BLaER1 (cell line): ENCODE results near the gene KIAA0232.

Source experiments
- H3K27ac ChIP-seq: shearing (Covaris generic); formaldehyde crosslinking; 2 replicates; pipeline ENCODE4 v1.8.1; 2022
- H3K27me3 ChIP-seq: shearing (Covaris generic); formaldehyde crosslinking; 2 replicates; pipeline ENCODE4 v1.8.1; 2022
- H3K36me3 ChIP-seq: shearing (Covaris generic); formaldehyde crosslinking; 2 replicates; pipeline ENCODE4 v1.8.1; 2022
- H3K4me1 ChIP-seq: shearing (Covaris generic); formaldehyde crosslinking; 2 replicates; pipeline ENCODE4 v1.8.1; 2022
- H3K4me2 ChIP-seq: shearing (Covaris generic); formaldehyde crosslinking; 2 replicates; pipeline ENCODE4 v1.8.1; 2022
- H3K4me3 ChIP-seq: shearing (Covaris generic); formaldehyde crosslinking; 2 replicates; pipeline ENCODE4 v1.8.1; 2022
- H3K9ac ChIP-seq: shearing (Covaris generic); formaldehyde crosslinking; 2 replicates; pipeline ENCODE4 v1.8.1; 2022
- H3K9me3 ChIP-seq: shearing (Covaris generic); formaldehyde crosslinking; 2 replicates; pipeline ENCODE4 v1.8.1; 2022
- H4K20me1 ChIP-seq: shearing (Covaris generic); formaldehyde crosslinking; 2 replicates; pipeline ENCODE4 v1.8.1; 2022
- Cebpa-rat ChIP-seq: shearing (Covaris generic); IDR thresholded peaks from 2 replicates; pipeline ENCODE4 v1.8.1; 2022

KIAA0232 gene

DNA sequence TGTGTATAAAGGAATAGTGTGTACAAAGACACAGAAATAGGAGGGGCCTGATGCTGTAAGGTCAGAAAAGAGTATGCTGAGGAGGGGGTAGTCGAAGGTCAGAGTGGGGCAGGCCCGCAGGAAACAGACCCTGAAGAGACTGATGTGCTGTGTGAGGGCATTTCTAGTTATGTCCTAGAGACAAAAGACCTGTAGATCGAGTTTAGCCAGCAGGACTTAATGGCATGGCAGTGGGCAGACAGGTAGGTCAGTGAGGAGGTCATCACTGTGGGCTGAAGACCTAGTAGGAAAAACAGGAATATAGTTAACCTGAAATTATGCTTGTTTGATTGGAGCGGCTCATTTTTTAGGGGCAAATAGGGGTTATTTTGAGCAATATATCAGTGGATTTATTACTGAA, 57.1 kb downstream of the KIAA0232 start:
- H3K9ac ChIP-seq, result no peak overlapping the region
- no peak overlapping the region for H3K27ac ChIP-seq
- peaks cover 45% of the 10 kb centered on the region for H4K20me1 ChIP-seq
- H3K27me3 ChIP-seq, result no peaks in the 10 kb centered on the region
- H3K9me3 ChIP-seq, result peaks cover 22% of the 10 kb centered on the region
- no peaks in the 10 kb centered on the region for H3K4me1 ChIP-seq
- H3K4me3 ChIP-seq, result no peak overlapping the region
- no peak overlapping the region for H3K4me2 ChIP-seq
- no peak for TF ChIP-seq Cebpa-rat
- peaks cover 62% of the 10 kb centered on the region for H3K36me3 ChIP-seq

- Histone ChIP-seq H3K27me3 (no peaks in the 10 kb centered on the region), H3K9me3 (peaks cover 14% of the 10 kb centered on the region), H3K4me2 (no peak overlapping the region), H4K20me1 (peaks cover 52% of the 10 kb centered on the region), H3K4me3 (no peak overlapping the region), H3K4me1 (no peaks in the 10 kb centered on the region), H3K9ac (no peak overlapping the region), H3K27ac (no peak overlapping the region), H3K36me3 (peaks cover 62% of the 10 kb centered on the region)
- no peak for TF ChIP-seq Cebpa-rat
Measured at GRCh38 chr4:6840062-6840976, 57.8 kb downstream of the KIAA0232 start.

DNA sequence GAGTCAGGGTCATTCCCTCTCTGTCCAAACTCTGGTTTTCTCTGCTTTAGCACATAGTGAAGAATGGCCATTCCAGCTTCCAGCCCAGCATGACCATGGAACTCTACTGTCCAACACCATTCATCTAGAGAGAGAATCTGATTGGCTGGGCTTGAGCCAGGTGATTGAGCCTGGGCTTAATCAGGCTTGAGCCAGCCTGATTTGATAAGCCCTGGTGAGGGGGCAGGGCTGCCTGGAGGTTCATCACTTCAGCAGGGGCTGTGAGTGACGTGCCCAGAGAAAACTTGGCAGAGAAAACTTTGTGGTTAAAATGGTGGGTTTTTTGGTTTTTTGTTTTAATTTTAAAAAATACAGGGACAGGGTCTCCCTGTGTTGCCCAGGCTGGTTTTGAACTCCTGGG, 62.5 kb downstream of the KIAA0232 start:
- Histone ChIP-seq H3K9ac (no peak overlapping the region), H3K4me2 (no peak overlapping the region), H3K4me1 (peaks cover 9% of the 10 kb centered on the region), H3K27me3 (no peaks in the 10 kb centered on the region), H3K27ac (no peak overlapping the region), H3K36me3 (peaks cover 83% of the 10 kb centered on the region), H4K20me1 (peaks cover 62% of the 10 kb centered on the region), H3K9me3 (peaks cover 14% of the 10 kb centered on the region; the same call in 1 of the 2 replicates), H3K4me3 (no peak overlapping the region)
- TF ChIP-seq Cebpa-rat, result no peak

DNA sequence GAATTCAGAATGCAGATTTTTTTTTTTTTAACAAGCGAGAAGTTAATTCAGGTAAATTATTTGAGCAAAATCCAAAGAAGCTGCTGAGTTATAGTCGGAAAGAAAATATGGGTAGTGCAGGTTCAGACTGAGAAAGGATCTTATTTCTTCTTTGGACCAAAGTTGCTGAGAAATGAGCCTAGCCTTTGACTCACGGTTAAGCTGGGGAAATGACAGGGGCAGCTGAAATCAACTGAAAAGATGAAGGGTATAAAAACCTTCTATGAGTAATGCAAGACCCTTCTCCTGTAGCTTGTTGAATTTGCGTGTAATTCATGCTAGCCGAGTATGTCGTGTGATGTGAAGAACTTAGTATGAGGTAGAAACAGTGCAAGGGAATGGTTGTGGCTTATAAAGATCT, 63.0 kb downstream of the KIAA0232 start:
- H3K4me3 ChIP-seq, result no peak overlapping the region
- H3K9ac ChIP-seq, result no peak overlapping the region
- no peak for TF ChIP-seq Cebpa-rat
- H3K9me3 ChIP-seq, result peaks cover 17% of the 10 kb centered on the region
- peaks cover 84% of the 10 kb centered on the region for H3K36me3 ChIP-seq
- H3K27ac ChIP-seq, result no peak overlapping the region
- H3K27me3 ChIP-seq, result no peaks in the 10 kb centered on the region
- peaks cover 9% of the 10 kb centered on the region for H3K4me1 ChIP-seq
- no peak overlapping the region for H3K4me2 ChIP-seq
- H4K20me1 ChIP-seq, result peaks cover 57% of the 10 kb centered on the region

GRCh38 chr4:6847178-6847577, 64.7 kb downstream of the KIAA0232 start:
- peaks cover 42% of the 10 kb centered on the region for H4K20me1 ChIP-seq
- no peak for TF ChIP-seq Cebpa-rat
- peaks cover 9% of the 10 kb centered on the region for H3K4me1 ChIP-seq
- H3K9ac ChIP-seq, result no peak overlapping the region
- no peaks in the 10 kb centered on the region for H3K27me3 ChIP-seq
- no peak overlapping the region for H3K27ac ChIP-seq
- H3K4me3 ChIP-seq, result no peak overlapping the region
- no peak overlapping the region for H3K4me2 ChIP-seq
- H3K36me3 ChIP-seq, result peaks cover 94% of the 10 kb centered on the region
- peaks cover 33% of the 10 kb centered on the region for H3K9me3 ChIP-seq

- Histone ChIP-seq H3K4me1 (peaks cover 15% of the 10 kb centered on the region), H3K9ac (no peak overlapping the region), H3K27ac (no peak overlapping the region), H3K27me3 (no peaks in the 10 kb centered on the region), H3K4me2 (no peak overlapping the region), H4K20me1 (peaks cover 50% of the 10 kb centered on the region), H3K9me3 (peaks cover 42% of the 10 kb centered on the region), H3K36me3 (peaks cover 97% of the 10 kb centered on the region), H3K4me3 (no peak overlapping the region)
- no peak for TF ChIP-seq Cebpa-rat
Measured at GRCh38 chr4:6848717-6849305, 66.3 kb downstream of the KIAA0232 start.

DNA sequence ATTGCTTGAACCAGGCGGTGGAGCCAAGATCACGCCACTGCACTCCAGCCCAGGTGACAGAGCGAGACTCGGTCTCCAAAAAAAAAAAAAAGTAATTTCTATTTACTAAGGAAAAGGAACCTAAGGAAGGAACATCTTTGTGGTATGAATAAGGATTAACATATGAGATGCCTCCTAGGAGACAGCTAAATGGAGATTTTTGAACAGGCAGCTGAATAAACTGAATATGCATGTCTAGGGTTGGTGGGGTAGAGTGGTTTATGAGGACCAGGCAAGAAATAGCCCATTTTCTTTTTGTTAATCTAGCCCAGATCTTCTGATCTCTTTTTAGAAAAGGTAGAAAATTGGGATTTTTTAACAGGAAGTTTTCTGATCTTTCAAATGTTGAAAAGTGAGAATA, 67.2 kb downstream of the KIAA0232 start:
- Histone ChIP-seq H3K36me3 (peaks cover 93% of the 10 kb centered on the region), H3K27me3 (no peaks in the 10 kb centered on the region), H3K4me1 (peaks cover 21% of the 10 kb centered on the region), H3K9ac (no peak overlapping the region), H3K9me3 (peaks cover 42% of the 10 kb centered on the region), H3K4me2 (no peak overlapping the region), H4K20me1 (peaks cover 58% of the 10 kb centered on the region), H3K4me3 (no peak overlapping the region), H3K27ac (no peak overlapping the region)
- TF ChIP-seq Cebpa-rat, result no peak

- TF ChIP-seq Cebpa-rat, result no peak
- H3K4me3 ChIP-seq, result no peak overlapping the region
- H3K4me2 ChIP-seq, result no peak overlapping the region
- peaks cover 55% of the 10 kb centered on the region for H4K20me1 ChIP-seq
- no peaks in the 10 kb centered on the region for H3K27me3 ChIP-seq
- H3K9ac ChIP-seq, result no peak overlapping the region
- no peak overlapping the region for H3K27ac ChIP-seq
- H3K36me3 ChIP-seq, result peaks cover 81% of the 10 kb centered on the region
- H3K9me3 ChIP-seq, result peaks cover 42% of the 10 kb centered on the region
- peaks cover 28% of the 10 kb centered on the region for H3K4me1 ChIP-seq
Measured at GRCh38 chr4:6851431-6851830, 68.9 kb downstream of the KIAA0232 start.

- H3K36me3 ChIP-seq, result peaks cover 78% of the 10 kb centered on the region
- peaks cover 50% of the 10 kb centered on the region for H4K20me1 ChIP-seq
- no peak overlapping the region for H3K27ac ChIP-seq
- peaks cover 28% of the 10 kb centered on the region for H3K4me1 ChIP-seq
- no peak overlapping the region for H3K4me3 ChIP-seq
- TF ChIP-seq Cebpa-rat, result no peak
- H3K9ac ChIP-seq, result no peak overlapping the region
- H3K27me3 ChIP-seq, result no peaks in the 10 kb centered on the region
- H3K9me3 ChIP-seq, result peaks cover 42% of the 10 kb centered on the region
- no peak overlapping the region for H3K4me2 ChIP-seq
Measured at GRCh38 chr4:6851962-6852361, 69.4 kb downstream of the KIAA0232 start.

- Histone ChIP-seq H4K20me1 (peaks cover 44% of the 10 kb centered on the region), H3K4me1 (peaks cover 28% of the 10 kb centered on the region), H3K27me3 (no peaks in the 10 kb centered on the region), H3K36me3 (peaks cover 78% of the 10 kb centered on the region), H3K4me3 (no peak overlapping the region), H3K4me2 (no peak overlapping the region), H3K9ac (no peak overlapping the region), H3K27ac (no peak overlapping the region), H3K9me3 (peaks cover 42% of the 10 kb centered on the region)
- no peak for TF ChIP-seq Cebpa-rat
Measured at GRCh38 chr4:6852582-6852981, 70.1 kb downstream of the KIAA0232 start.
